DND-41 (cell line): ENCODE data around the gene XRCC3.
"Not testable (repeated sequence)": the region's sequence is repeated elsewhere in the genome, so short reads cannot be mapped to it uniquely, and the experiment has no call there.

Source experiments
- ATAC-seq: fragments of 200-7000 bp; cut with Tn5 transposase; 3 replicates; pipeline ENCODE4 v1.9.1; 2021; ENCODE audit warnings: low read depth; ENCODE audit not compliant: insufficient read depth
- DNase-seq: peaks from one replicate; pipeline ENCODE4 v3.0.0-alpha.2; 2020
- H2AFZ ChIP-seq: 2 replicates; pipeline ENCODE4 v1.6.0; 2012; ENCODE audit warnings: low read depth, low read length
- H3K27ac ChIP-seq: 2 replicates; pipeline ENCODE4 v1.5.1; 2012; ENCODE audit warnings: low read length, inconsistent platforms
- H3K27me3 ChIP-seq: fragments of 200-600 bp; sonication (generic); 2 replicates; pipeline ENCODE4 v1.6.0; 2012; ENCODE audit warnings: low read length, mild to moderate bottlenecking, inconsistent platforms; ENCODE audit not compliant: insufficient read depth, poor library complexity
- H3K36me3 ChIP-seq: 2 replicates; pipeline ENCODE4 v1.5.1; 2012; ENCODE audit warnings: low read length, inconsistent platforms; ENCODE audit not compliant: insufficient read depth
- H3K4me1 ChIP-seq: 2 replicates; pipeline ENCODE4 v1.5.1; 2012; ENCODE audit warnings: mild to moderate bottlenecking, low read length; ENCODE audit not compliant: insufficient read depth
- H3K4me2 ChIP-seq: 2 replicates; pipeline ENCODE4 v1.6.0; 2012; ENCODE audit warnings: mild to moderate bottlenecking, moderate library complexity, low read length, inconsistent platforms; ENCODE audit not compliant: insufficient read depth
- H3K4me3 ChIP-seq, 2 experiments: fragments of 200-600 bp in 1 of 2; shearing (Covaris generic) in 1 of 2; 2 replicates each; pipeline ENCODE4 v1.5.1; 2012 to 2016; ENCODE audit warnings: inconsistent platforms in 2 of 2, low read length in 2 of 2, mild to moderate bottlenecking in 2 of 2, low read depth in 1 of 2, moderate library complexity in 1 of 2
- H3K79me2 ChIP-seq: 2 replicates; pipeline ENCODE4 v1.6.0; 2012; ENCODE audit warnings: low read length, inconsistent platforms; ENCODE audit not compliant: insufficient read depth
- H3K9ac ChIP-seq: 2 replicates; pipeline ENCODE4 v1.6.0; 2012; ENCODE audit warnings: low read depth, mild to moderate bottlenecking, inconsistent platforms, low read length, moderate library complexity
- H3K9me3 ChIP-seq: 2 replicates; pipeline ENCODE4 v1.5.1; 2012; ENCODE audit warnings: low read length, moderate library complexity, mild to moderate bottlenecking, inconsistent platforms; ENCODE audit not compliant: insufficient read depth, severe bottlenecking
- H4K20me1 ChIP-seq: 2 replicates; pipeline ENCODE4 v1.6.0; 2012; ENCODE audit warnings: low read length; ENCODE audit not compliant: insufficient read depth
- EZH2 ChIP-seq: IDR thresholded peaks from 3 replicates; pipeline ENCODE4 v1.6.1; 2012; ENCODE audit warnings: borderline replicate concordance, low read depth, mild to moderate bottlenecking, moderate library complexity, low read length, inconsistent platforms; ENCODE audit not compliant: severe bottlenecking
- TF ChIP-seq, protein P1 (sequence below): IDR thresholded peaks from 2 replicates; pipeline ENCODE4 v1.5.1; 2012; ENCODE audit warnings: borderline replicate concordance, low read length, moderate library complexity, mild to moderate bottlenecking; ENCODE audit not compliant: poor library complexity, severe bottlenecking; ENCODE audit errors: extremely low read depth

XRCC3 gene

DNA sequence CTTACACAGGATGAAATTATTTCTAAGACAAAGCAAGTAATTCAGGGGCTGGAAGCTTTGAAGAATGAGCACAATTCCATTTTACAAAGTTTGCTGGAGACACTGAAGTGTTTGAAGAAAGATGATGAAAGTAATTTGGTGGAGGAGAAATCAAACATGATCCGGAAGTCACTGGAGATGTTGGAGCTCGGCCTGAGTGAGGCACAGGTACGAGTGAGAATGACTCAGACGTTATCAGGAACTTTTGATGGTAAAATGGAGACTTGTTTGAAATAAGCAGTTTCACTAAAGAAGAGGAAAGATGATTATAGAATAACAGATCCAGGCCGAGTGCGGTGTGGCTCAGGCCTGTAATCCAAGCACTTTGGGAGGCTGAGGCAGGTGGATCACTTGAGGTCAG, 60.6 kb downstream of the XRCC3 start:
- no peaks in the 10 kb centered on the region for H3K27me3 ChIP-seq
- DNase-seq (no peak), ATAC-seq (no peak)
- no peak overlapping the region for H3K27ac ChIP-seq
- peaks cover 58% of the 10 kb centered on the region for H4K20me1 ChIP-seq
- H3K9me3 ChIP-seq, result no peaks in the 10 kb centered on the region
- no peak overlapping the region for H2AFZ ChIP-seq
- no peak overlapping the region for H3K4me3 ChIP-seq
- no peaks in the 10 kb centered on the region for H3K4me1 ChIP-seq
- H3K79me2 ChIP-seq, result peaks cover 66% of the 10 kb centered on the region
- no peak overlapping the region for H3K4me2 ChIP-seq
- H3K36me3 ChIP-seq, result peaks cover 66% of the 10 kb centered on the region
- no peak overlapping the region for H3K9ac ChIP-seq
- TF ChIP-seq EZH2, result no peak
- TF ChIP-seq, protein P1, sequence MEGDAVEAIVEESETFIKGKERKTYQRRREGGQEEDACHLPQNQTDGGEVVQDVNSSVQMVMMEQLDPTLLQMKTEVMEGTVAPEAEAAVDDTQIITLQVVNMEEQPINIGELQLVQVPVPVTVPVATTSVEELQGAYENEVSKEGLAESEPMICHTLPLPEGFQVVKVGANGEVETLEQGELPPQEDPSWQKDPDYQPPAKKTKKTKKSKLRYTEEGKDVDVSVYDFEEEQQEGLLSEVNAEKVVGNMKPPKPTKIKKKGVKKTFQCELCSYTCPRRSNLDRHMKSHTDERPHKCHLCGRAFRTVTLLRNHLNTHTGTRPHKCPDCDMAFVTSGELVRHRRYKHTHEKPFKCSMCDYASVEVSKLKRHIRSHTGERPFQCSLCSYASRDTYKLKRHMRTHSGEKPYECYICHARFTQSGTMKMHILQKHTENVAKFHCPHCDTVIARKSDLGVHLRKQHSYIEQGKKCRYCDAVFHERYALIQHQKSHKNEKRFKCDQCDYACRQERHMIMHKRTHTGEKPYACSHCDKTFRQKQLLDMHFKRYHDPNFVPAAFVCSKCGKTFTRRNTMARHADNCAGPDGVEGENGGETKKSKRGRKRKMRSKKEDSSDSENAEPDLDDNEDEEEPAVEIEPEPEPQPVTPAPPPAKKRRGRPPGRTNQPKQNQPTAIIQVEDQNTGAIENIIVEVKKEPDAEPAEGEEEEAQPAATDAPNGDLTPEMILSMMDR, result no peak

DNA sequence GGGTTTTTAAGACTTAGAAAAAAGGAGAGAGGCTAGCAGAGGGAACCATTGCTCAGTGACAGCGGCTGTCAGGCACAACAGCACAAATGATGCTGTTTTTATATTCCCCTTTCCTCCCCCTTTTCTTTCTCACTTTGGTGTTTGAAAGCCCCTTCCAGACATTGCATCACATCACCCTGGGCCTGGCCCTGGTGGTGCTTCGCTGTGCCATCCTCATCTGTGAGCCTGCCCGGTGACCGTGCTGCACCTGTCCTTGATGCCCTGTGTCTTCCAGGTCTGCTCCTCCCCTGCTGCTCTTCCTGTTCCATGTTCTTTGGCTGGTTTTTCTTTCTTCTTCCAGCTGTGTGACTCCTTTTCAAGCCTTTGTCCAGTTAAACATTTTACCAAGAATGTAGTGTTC, 61.4 kb downstream of the XRCC3 start:
- H2AFZ ChIP-seq, result no peak overlapping the region
- no peaks in the 10 kb centered on the region for H3K9me3 ChIP-seq
- H4K20me1 ChIP-seq, result peaks cover 58% of the 10 kb centered on the region
- DNase-seq (no peak), ATAC-seq (no peak)
- H3K4me1 ChIP-seq, result no peaks in the 10 kb centered on the region
- TF ChIP-seq, protein P1, result no peak
- TF ChIP-seq EZH2, result no peak
- H3K27me3 ChIP-seq, result no peaks in the 10 kb centered on the region
- peaks cover 70% of the 10 kb centered on the region for H3K79me2 ChIP-seq
- H3K9ac ChIP-seq, result no peak overlapping the region
- no peak overlapping the region for H3K27ac ChIP-seq
- H3K4me2 ChIP-seq, result no peak overlapping the region
- H3K36me3 ChIP-seq, result peaks cover 59% of the 10 kb centered on the region
- H3K4me3 ChIP-seq, result no peak overlapping the region

DNA sequence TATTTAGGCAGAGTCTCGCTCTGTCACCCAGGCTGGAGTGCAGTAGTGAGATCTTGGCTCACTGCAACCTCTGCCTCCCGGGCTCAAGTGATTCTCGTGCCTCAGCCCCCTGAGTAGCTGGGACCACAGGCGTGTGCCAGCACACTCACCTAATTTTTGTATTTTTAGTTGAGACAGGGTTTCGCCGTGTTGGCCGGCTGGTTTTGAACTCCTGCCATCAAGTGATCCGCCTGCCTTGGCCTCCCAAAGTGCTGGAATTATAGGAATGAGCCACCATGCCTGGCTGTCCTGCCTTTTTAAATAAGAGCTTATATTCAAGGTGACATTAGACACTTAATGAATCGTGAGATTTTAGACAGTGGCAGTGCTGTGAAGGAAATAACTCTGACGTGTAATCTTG, 61.9 kb downstream of the XRCC3 start:
- not testable (repeated sequence) for DNase-seq, H2AFZ ChIP-seq, H3K9me3 ChIP-seq, ATAC-seq, H3K9ac ChIP-seq, H3K27me3 ChIP-seq, H3K4me3 ChIP-seq, H3K4me1 ChIP-seq, H3K4me2 ChIP-seq, H3K27ac ChIP-seq
- H3K79me2 ChIP-seq, result peaks cover 74% of the 10 kb centered on the region
- peaks cover 63% of the 10 kb centered on the region for H4K20me1 ChIP-seq
- H3K36me3 ChIP-seq, result peaks cover 54% of the 10 kb centered on the region

DNA sequence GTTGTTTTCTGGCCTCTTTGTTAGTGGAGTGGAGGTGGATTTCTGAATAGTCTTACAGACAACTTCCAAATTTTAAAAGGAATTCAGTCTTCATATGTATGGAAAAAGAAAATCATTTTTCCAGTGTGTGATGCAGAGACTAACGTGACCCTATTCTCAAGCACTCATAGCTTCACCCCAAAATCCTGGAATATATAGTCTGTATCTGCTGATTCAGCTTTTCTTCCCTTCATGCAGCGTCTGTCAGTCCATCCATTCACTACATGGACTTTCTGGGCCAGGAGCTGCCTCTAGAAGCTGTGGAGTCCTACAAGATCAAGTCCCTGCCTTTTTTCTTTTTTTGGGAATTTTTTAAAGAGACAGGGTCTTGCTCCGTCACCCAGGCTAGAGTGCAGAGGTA, 62.4 kb downstream of the XRCC3 start:
- H3K79me2 ChIP-seq, result peaks cover 77% of the 10 kb centered on the region
- ATAC-seq (no peak), DNase-seq (no peak)
- no peak overlapping the region for H2AFZ ChIP-seq
- no peaks in the 10 kb centered on the region for H3K4me1 ChIP-seq
- no peaks in the 10 kb centered on the region for H3K9me3 ChIP-seq
- H3K27me3 ChIP-seq, result no peaks in the 10 kb centered on the region
- no peak overlapping the region for H3K4me2 ChIP-seq
- no peak overlapping the region for H3K4me3 ChIP-seq
- no peak overlapping the region for H3K27ac ChIP-seq
- no peak overlapping the region for H3K9ac ChIP-seq
- peaks cover 62% of the 10 kb centered on the region for H4K20me1 ChIP-seq
- H3K36me3 ChIP-seq, result peaks cover 49% of the 10 kb centered on the region
- TF ChIP-seq, protein P1, result no peak
- no peak for TF ChIP-seq EZH2
